K562 (cell line): Measurements from ENCODE around the gene SERPINB5. TPM values are rescaled to one million over a fixed set of nuclear protein-coding genes. Genes with fewer than 3 reads are reported as not detected.

ENCODE experiments used
- ATAC-seq: fragments of 200-7000 bp; cut with Tn5 transposase; 3 replicates; pipeline ENCODE4 v1.9.1; 2020; ENCODE audit warnings: moderate library complexity
- BruUV-seq: library from RNA; stranded (reverse); fragments of 400-500 nt; replicated peaks from 2 replicates; lab custom pipeline; 2021; lab: Mats Ljungman, UMichigan
- CTCF ChIA-PET: fragments of 300-600 bp; formaldehyde crosslinking; extraction: SDS; loops from one replicate; lab custom pipeline; 2021; ENCODE audit warnings: low intra/inter-chr PET ratio; lab: Yijun Ruan, JAX
- POLR2A ChIA-PET: fragments of 300-600, 350-650 bp; sonication (Branson Sonifier 250); formaldehyde crosslinking; extraction: SDS; loops from one replicate; lab custom pipeline; 2021; ENCODE audit warnings: antibody characterized with exemption, inconsistent platforms; lab: Yijun Ruan, JAX
- DNase-seq, 4 experiments: peaks; one replicate each; pipeline versions ENCODE4 v3.0.0 to v3.0.0-alpha.2; 2011 to 2018; ENCODE audit warnings: low spot score in 3 of 4, mixed read lengths in 3 of 4; ENCODE audit errors: extremely low read depth in 1 of 4
- FAIRE-seq: peaks from 2 replicates; lab custom pipeline; 2011; peaks lifted over from hg19 to GRCh38; lab: Jason Lieb, UNC
- H2AFZ ChIP-seq: 2 replicates; pipeline ENCODE4 v1.6.0; 2011; ENCODE audit warnings: low read depth, low read length, control low read depth, inconsistent platforms
- H3K27ac ChIP-seq: fragments of 200-600 bp; 3 replicates; pipeline ENCODE4 v1.8.0; 2011; ENCODE audit warnings: low read depth, mild to moderate bottlenecking, control low read depth, inconsistent platforms, low read length, moderate library complexity, mixed read lengths; ENCODE audit errors: extremely low read depth
- H3K27me3 ChIP-seq, 2 experiments: fragments of 300-600 bp in 1 of 2; 2 replicates in 1 of 2; 3 replicates in 1 of 2; pipeline versions ENCODE4 v1.6.0 to v1.8.0; 2011; ENCODE audit warnings: inconsistent platforms in 2 of 2, low read length in 2 of 2, mild to moderate bottlenecking in 1 of 2, mixed read lengths in 1 of 2, moderate library complexity in 1 of 2; ENCODE audit not compliant: control insufficient read depth in 2 of 2, insufficient read depth in 2 of 2
- H3K36me3 ChIP-seq: fragments of 300-600 bp; 3 replicates; pipeline ENCODE4 v1.8.0; 2011; ENCODE audit warnings: mild to moderate bottlenecking, low read length, inconsistent platforms; ENCODE audit not compliant: control insufficient read depth, insufficient read depth
- H3K4me1 ChIP-seq, 2 experiments: fragments of 200-600 bp in 1 of 2; replicated peaks in 1 of 2; 2 replicates in 1 of 2; 3 replicates in 1 of 2; pipeline versions ENCODE4 v1.5.1 to v1.8.0; 2011; ENCODE audit warnings: inconsistent platforms in 2 of 2, low read length in 2 of 2, mild to moderate bottlenecking in 1 of 2, mixed read lengths in 1 of 2, moderate library complexity in 1 of 2; ENCODE audit not compliant: control insufficient read depth in 2 of 2, insufficient read depth in 2 of 2
- H3K4me2 ChIP-seq: 2 replicates; pipeline ENCODE4 v1.6.1; 2011; ENCODE audit warnings: low read length, control low read depth, inconsistent platforms, mixed read lengths; ENCODE audit not compliant: insufficient read depth
- H3K4me3 ChIP-seq: fragments of 200-600 bp; sonication (generic), shearing (Covaris generic); 2 replicates; pipeline ENCODE4 v1.5.1; 2016; ENCODE audit warnings: control low read depth, inconsistent platforms
- H3K79me2 ChIP-seq: fragments of 200-600 bp; 3 replicates; pipeline ENCODE4 v1.8.0; 2011; ENCODE audit warnings: low read length, inconsistent platforms; ENCODE audit not compliant: control insufficient read depth, insufficient read depth
- H3K9ac ChIP-seq, 2 experiments: 2 replicates each; pipeline versions ENCODE4 v1.6.0 to v1.6.1; 2011; ENCODE audit warnings: low read depth in 2 of 2, low read length in 2 of 2, control low read depth in 1 of 2, inconsistent platforms in 1 of 2, mild to moderate bottlenecking in 1 of 2, mixed read lengths in 1 of 2; ENCODE audit not compliant: insufficient read depth in 1 of 2
- H3K9me1 ChIP-seq: one replicate; pipeline ENCODE4 v1.6.0; 2011; ENCODE audit warnings: inconsistent platforms, mild to moderate bottlenecking, low read length, moderate library complexity; ENCODE audit not compliant: control insufficient read depth, insufficient read depth
- H3K9me3 ChIP-seq: replicated peaks from 2 replicates; pipeline ENCODE4 v1.5.1; 2011; ENCODE audit warnings: low read depth, low read length, inconsistent platforms; ENCODE audit not compliant: control insufficient read depth, insufficient read depth
- H4K20me1 ChIP-seq: replicated peaks from 2 replicates; pipeline ENCODE4 v1.6.1; 2011; ENCODE audit warnings: low read length, inconsistent platforms, mixed read lengths; ENCODE audit not compliant: control insufficient read depth, insufficient read depth
- C11orf30 ChIP-seq: fragments of 450-650 bp; IDR thresholded peaks from 2 replicates; pipeline ENCODE4 v1.6.1; 2016; ENCODE audit warnings: low read depth, mild to moderate bottlenecking
- KAT8 ChIP-seq: fragments of 450-650 bp; IDR thresholded peaks from 2 replicates; pipeline ENCODE4 v1.6.1; 2016; ENCODE audit warnings: low read depth, mild to moderate bottlenecking
- MAFF ChIP-seq: IDR thresholded peaks from 2 replicates; pipeline ENCODE4 v1.6.1; 2012; ENCODE audit warnings: low read length, improper control_type of control experiment
- MAFG ChIP-seq: fragments of 450-650 bp; conservative IDR thresholded peaks from 2 replicates; pipeline ENCODE4 v1.6.1; 2016; ENCODE audit warnings: missing genetic modification characterization, missing compliant biosample characterization
- MCM2 ChIP-seq: fragments of 450-650 bp; IDR thresholded peaks from 2 replicates; pipeline ENCODE4 v1.6.1; 2017; ENCODE audit warnings: low read depth, mild to moderate bottlenecking
- SRF ChIP-seq, 2 experiments: fragments of 250-450, 450-650 bp in 1 of 2; sonication (Bioruptor Pico) in 1 of 2; sonication (generic) in 1 of 2; formaldehyde crosslinking; IDR thresholded peaks; 2 replicates each; pipeline versions ENCODE4 v1.5.0 to v1.5.1; 2020 to 2022; ENCODE audit warnings: mild to moderate bottlenecking in 1 of 2, missing genetic modification reagents in 1 of 2
- ZBTB8A ChIP-seq: fragments of 450-650 bp; IDR thresholded peaks from 2 replicates; pipeline ENCODE4 v1.6.1; 2018; ENCODE audit warnings: mild to moderate bottlenecking, moderate library complexity; ENCODE audit not compliant: partially characterized antibody
- ZKSCAN8 ChIP-seq: fragments of 200-800 bp; sonication (Bioruptor generic); IDR thresholded peaks from 2 replicates; pipeline ENCODE4 v1.6.1; 2016; ENCODE audit warnings: missing genetic modification characterization, missing compliant biosample characterization
- ZNF217 ChIP-seq: sonication (generic); formaldehyde crosslinking; IDR thresholded peaks from 2 replicates; pipeline ENCODE4 v1.8.0; 2022; ENCODE audit warnings: mild to moderate bottlenecking, missing genetic modification reagents
- ZNF316 ChIP-seq: fragments of 450-650 bp; IDR thresholded peaks from 2 replicates; pipeline ENCODE4 v1.6.1; 2016
- ZNF57 ChIP-seq: fragments of 450-650 bp; formaldehyde crosslinking; IDR thresholded peaks from 2 replicates; pipeline ENCODE4 v1.4.0; 2020; ENCODE audit warnings: mild to moderate bottlenecking, moderate library complexity
- ZNF717 ChIP-seq: fragments of 250-450 bp; sonication (Bioruptor Pico); IDR thresholded peaks from 2 replicates; pipeline ENCODE4 v1.5.0; 2021
- WGBS: fragments of 100-300 bp; shearing (Covaris generic); methylation state at CpG from one replicate; pipeline ENCODE4 v1.1.6; 2016; ENCODE audit warnings: low coverage, mixed read lengths; ENCODE audit not compliant: insufficient coverage; ENCODE audit errors: missing lambda C conversion rate; 5-methylcytosine and 5-hydroxymethylcytosine counted together
- in situ Hi-C: fragments of 300-500 bp; cut with MboI; formaldehyde crosslinking; loops from 4 replicates; pipeline ENCODE4 v1.15.0; 2018; ENCODE audit warnings: inconsistent platforms, mixed read lengths
- intact Hi-C: fragments of 100-400 bp; cut with micrococcal nuclease; formaldehyde crosslinking; loops from 2 replicates; pipeline ENCODE4 v1.14.2; 2022
- polyA plus RNA-seq, 8 experiments: library from polyadenylated mRNA; depleted of rRNA in 4 of 8; stranded (reverse) in 5 of 8; unstranded in 3 of 8; fragments of >200 nt; fragmentation: Nextera tagmentation in 2 of 8; fragmentation: Illumina TruSeq in 1 of 8; extraction: Ambion mirVana in 2 of 8; extraction: Trizol in 1 of 8; gene quantifications; 2 replicates each; pipeline versions ENCODE4 v1.2.1 to v1.2.3, GENCODE V29; 2011 to 2014; ENCODE audit warnings: inconsistent platforms in 1 of 8, missing spikeins in 1 of 8
- total RNA-seq, 7 experiments: library from RNA; depleted of rRNA in 6 of 7; stranded (reverse); fragments of >200 nt in 6 of 7; fragmentation: Illumina TruSeq in 2 of 7; extraction: Trizol in 2 of 7; gene quantifications; 2 replicates each; pipeline versions ENCODE4 v1.2.1 to v1.2.3, GENCODE V29; 2011 to 2021; ENCODE audit warnings: low replicate concordance in 1 of 7
- TF ChIP-seq, protein P1 (sequence below): sonication (generic); formaldehyde crosslinking; IDR thresholded peaks from 2 replicates; pipeline ENCODE4 v1.8.1; 2023; ENCODE audit warnings: mild to moderate bottlenecking, missing genetic modification reagents
- TF ChIP-seq, protein P2 (sequence below): fragments of 250-450 bp; sonication (Bioruptor Pico); IDR thresholded peaks from 2 replicates; pipeline ENCODE4 v1.5.0; 2021; ENCODE audit warnings: mild to moderate bottlenecking, borderline replicate concordance
- TF ChIP-seq, protein P3 (sequence below): sonication (generic); formaldehyde crosslinking; IDR thresholded peaks from 2 replicates; pipeline ENCODE4 v1.8.0; 2023; ENCODE audit warnings: mild to moderate bottlenecking, missing genetic modification reagents

Gene SERPINB5
- total and polyA plus RNA-seq, 9 of the 15 experiments (the other 6 are each of a cell fraction or from before 2014, with no cell fraction given), result 0.05 to 1.4 (median 0.49) TPM; not detected in 1

DNA sequence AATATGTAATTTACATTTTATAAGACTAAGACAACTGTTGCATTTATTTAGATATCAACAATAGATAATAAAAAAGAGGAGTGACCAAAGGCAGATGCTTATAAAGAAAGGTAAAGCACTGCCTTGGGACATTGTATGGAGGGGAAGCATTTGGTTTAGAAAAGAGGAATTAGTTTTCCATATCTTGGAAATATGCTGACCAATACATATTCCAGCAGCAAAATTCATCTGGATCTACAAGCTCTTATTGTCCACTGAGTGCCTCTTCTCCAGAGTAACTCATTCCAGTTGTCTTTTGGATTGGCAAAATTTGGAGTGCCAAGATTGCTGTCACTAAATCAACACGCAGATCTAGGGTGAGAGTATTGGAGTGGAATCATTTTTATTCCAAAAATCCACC lies 45.6 kb upstream of the SERPINB5 start:
- FAIRE-seq (no peak), DNase-seq (no peak), ATAC-seq (no peak)
- no peaks in the 10 kb centered on the region for H3K79me2 ChIP-seq
- H2AFZ ChIP-seq, result no peak overlapping the region
- in situ Hi-C loops, result loop anchor here (10.0 kb wide), 3 partner anchors 86 to 416 kb away; no protein-coding TSS in a partner anchor
- H3K4me1 ChIP-seq, result no peaks in the 10 kb centered on the region; a peak in 1 of 5 replicates
- no peak overlapping the region for H3K4me3 ChIP-seq
- no peaks in the 10 kb centered on the region for H3K9me1 ChIP-seq
- intact Hi-C loops, result no loop called here
- BruUV-seq, result no TSS peak
- ChIA-PET CTCF (no interaction called here), POLR2A (no interaction called here)
- WGBS, result 0% methylated on average over 1 of the region's 1 CpG
- no peak overlapping the region for H3K4me2 ChIP-seq
- H3K27ac ChIP-seq, result no peak overlapping the region
- H3K9me3 ChIP-seq, result no peaks in the 10 kb centered on the region
- no peaks in the 10 kb centered on the region for H4K20me1 ChIP-seq
- H3K36me3 ChIP-seq, result no peaks in the 10 kb centered on the region
- no peak overlapping the region for H3K9ac ChIP-seq
- H3K27me3 ChIP-seq, result peaks cover 5 to 6% of the 10 kb centered on the region in 2 experiments; a peak in 3 of 5 replicates
- TF ChIP-seq, protein P1, sequence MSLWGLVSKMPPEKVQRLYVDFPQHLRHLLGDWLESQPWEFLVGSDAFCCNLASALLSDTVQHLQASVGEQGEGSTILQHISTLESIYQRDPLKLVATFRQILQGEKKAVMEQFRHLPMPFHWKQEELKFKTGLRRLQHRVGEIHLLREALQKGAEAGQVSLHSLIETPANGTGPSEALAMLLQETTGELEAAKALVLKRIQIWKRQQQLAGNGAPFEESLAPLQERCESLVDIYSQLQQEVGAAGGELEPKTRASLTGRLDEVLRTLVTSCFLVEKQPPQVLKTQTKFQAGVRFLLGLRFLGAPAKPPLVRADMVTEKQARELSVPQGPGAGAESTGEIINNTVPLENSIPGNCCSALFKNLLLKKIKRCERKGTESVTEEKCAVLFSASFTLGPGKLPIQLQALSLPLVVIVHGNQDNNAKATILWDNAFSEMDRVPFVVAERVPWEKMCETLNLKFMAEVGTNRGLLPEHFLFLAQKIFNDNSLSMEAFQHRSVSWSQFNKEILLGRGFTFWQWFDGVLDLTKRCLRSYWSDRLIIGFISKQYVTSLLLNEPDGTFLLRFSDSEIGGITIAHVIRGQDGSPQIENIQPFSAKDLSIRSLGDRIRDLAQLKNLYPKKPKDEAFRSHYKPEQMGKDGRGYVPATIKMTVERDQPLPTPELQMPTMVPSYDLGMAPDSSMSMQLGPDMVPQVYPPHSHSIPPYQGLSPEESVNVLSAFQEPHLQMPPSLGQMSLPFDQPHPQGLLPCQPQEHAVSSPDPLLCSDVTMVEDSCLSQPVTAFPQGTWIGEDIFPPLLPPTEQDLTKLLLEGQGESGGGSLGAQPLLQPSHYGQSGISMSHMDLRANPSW (CRISPR knock-in tag), result no peak
- 0 out of 2 replicates have a peak, but pooled peaks have one; percentile 24 for TF ChIP-seq MAFG (tag)
- TF ChIP-seq C11orf30, result peak; percentile 30; the same call in 1 of the 2 replicates
- peak; percentile 43 for TF ChIP-seq MAFF
- TF ChIP-seq ZNF217 (CRISPR knock-in tag), result no peak
- TF ChIP-seq ZKSCAN8 (CRISPR knock-in tag), result no peak
- TF ChIP-seq SRF (CRISPR knock-in tag; IDR thresholded peaks at IDR 0.05), result no peak
- peak; percentile 52; the same call in 1 of the 2 replicates for TF ChIP-seq ZNF316
- TF ChIP-seq KAT8, result no peak
- TF ChIP-seq ZBTB8A, result no peak
- no peak for TF ChIP-seq MCM2
- TF ChIP-seq, protein P2, sequence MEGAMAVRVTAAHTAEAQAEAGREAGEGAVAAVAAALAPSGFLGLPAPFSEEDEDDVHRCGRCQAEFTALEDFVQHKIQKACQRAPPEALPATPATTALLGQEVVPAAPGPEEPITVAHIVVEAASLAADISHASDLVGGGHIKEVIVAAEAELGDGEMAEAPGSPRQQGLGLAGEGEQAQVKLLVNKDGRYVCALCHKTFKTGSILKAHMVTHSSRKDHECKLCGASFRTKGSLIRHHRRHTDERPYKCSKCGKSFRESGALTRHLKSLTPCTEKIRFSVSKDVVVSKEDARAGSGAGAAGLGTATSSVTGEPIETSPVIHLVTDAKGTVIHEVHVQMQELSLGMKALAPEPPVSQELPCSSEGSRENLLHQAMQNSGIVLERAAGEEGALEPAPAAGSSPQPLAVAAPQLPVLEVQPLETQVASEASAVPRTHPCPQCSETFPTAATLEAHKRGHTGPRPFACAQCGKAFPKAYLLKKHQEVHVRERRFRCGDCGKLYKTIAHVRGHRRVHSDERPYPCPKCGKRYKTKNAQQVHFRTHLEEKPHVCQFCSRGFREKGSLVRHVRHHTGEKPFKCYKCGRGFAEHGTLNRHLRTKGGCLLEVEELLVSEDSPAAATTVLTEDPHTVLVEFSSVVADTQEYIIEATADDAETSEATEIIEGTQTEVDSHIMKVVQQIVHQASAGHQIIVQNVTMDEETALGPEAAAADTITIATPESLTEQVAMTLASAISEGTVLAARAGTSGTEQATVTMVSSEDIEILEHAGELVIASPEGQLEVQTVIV, result no peak
- TF ChIP-seq ZNF717 (CRISPR knock-in tag), result no peak
- TF ChIP-seq, protein P3, sequence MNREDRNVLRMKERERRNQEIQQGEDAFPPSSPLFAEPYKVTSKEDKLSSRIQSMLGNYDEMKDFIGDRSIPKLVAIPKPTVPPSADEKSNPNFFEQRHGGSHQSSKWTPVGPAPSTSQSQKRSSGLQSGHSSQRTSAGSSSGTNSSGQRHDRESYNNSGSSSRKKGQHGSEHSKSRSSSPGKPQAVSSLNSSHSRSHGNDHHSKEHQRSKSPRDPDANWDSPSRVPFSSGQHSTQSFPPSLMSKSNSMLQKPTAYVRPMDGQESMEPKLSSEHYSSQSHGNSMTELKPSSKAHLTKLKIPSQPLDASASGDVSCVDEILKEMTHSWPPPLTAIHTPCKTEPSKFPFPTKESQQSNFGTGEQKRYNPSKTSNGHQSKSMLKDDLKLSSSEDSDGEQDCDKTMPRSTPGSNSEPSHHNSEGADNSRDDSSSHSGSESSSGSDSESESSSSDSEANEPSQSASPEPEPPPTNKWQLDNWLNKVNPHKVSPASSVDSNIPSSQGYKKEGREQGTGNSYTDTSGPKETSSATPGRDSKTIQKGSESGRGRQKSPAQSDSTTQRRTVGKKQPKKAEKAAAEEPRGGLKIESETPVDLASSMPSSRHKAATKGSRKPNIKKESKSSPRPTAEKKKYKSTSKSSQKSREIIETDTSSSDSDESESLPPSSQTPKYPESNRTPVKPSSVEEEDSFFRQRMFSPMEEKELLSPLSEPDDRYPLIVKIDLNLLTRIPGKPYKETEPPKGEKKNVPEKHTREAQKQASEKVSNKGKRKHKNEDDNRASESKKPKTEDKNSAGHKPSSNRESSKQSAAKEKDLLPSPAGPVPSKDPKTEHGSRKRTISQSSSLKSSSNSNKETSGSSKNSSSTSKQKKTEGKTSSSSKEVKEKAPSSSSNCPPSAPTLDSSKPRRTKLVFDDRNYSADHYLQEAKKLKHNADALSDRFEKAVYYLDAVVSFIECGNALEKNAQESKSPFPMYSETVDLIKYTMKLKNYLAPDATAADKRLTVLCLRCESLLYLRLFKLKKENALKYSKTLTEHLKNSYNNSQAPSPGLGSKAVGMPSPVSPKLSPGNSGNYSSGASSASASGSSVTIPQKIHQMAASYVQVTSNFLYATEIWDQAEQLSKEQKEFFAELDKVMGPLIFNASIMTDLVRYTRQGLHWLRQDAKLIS (CRISPR knock-in tag), result no peak
- TF ChIP-seq ZNF57 (CRISPR knock-in tag), result no peak
